Measurements from ENCODE around the gene CBARP. TPM values are rescaled to one million over a fixed set of nuclear protein-coding genes. Genes with fewer than 3 reads are reported as not detected.
A peak's percentile ranks its signal among the peaks of the same experiment; 100 is the strongest.

The CBARP gene
- total RNA-seq, 1 donor from 2014 or later: 1.9 TPM

DNA sequence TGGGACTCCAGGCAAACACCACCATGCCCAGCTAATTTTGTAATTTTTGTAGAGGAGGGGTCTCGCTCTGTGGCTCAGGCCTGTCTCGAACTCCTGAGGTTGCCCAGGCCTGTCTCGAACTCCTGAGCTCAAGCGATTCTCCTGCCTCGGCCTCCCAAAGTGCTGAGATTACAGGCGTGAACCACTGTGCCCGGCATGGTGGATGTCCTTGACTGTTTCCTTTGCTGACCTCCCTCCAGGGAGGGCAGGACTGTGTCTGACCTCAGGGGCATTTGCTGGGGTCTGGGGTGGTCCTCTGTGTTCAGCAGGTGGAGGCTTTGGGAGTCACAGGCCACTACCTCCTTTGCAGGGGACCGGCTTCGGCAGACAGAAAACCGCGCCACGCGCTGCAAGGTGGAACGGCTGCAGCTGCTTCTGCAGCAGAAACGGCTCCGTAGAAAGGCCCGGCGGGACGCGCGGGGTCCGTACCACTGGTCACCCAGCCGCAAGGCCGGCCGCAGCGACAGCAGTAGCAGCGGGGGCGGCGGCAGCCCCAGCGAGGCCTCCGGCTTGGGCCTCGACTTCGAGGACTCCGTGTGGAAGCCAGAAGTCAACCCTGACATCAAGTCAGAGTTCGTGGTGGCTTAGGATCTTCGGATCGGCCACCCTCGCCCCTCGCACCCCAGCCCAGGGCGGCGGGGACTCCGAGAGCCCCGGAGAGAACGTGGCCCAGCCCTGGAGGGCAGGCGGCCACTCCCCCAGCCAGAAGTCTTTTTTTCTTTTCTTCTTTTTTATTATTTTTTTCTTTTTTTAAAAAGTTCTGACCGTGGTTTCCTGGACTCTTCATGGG, 19.1 kb upstream of the CBARP start:
- DNase-seq (ENCODE audit: low spot score): no peak
- intact Hi-C loops (cut with DNase I): no loop called here

DNA sequence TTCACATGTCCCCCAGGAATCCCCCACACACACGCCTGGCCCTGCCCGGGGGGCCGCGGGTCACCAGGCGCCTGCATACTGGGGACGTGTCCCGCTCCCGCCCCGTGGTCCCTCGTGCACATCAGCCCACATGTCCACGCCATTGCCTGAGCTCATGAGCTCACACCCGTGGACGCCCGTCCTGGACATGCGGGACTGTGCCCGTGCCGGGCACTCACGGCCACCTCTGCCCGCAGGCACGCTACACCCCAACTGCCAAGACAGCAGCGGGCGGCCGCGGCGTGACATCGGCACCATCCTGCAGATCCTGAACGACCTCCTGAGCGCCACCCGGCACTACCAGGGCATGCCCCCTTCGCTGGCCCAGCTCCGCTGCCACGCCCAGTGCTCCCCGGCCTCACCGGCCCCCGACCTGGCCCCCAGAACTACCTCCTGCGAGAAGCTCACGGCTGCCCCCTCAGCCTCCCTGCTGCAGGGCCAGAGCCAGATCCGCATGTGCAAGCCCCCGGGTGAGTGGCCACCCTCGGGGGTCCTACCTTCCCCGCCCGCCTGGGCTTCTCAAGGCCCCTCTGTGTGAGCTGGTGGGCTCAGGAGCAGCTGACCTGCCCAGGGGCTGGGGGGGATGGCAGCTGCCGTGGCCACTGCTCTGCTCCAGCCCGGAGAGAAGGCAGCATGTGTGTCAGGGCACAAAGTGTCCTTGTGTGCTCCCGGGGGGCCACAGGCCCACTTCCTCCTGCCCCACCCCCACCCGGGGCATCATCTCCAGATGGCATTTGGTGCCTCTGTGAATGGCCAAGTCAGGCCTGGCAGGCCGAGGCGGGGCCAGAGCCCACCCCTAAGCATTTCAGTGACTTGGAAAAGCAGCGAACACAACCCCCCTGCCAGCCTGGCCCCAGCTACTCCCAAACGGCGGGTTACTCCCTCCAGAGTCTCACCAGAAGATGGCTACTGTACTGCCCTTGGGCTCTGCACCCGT, 17.7 kb upstream of the CBARP start:
- intact Hi-C loops (cut with DNase I): no loop called here
- no peak for DNase-seq (ENCODE audit: low spot score)

DNA sequence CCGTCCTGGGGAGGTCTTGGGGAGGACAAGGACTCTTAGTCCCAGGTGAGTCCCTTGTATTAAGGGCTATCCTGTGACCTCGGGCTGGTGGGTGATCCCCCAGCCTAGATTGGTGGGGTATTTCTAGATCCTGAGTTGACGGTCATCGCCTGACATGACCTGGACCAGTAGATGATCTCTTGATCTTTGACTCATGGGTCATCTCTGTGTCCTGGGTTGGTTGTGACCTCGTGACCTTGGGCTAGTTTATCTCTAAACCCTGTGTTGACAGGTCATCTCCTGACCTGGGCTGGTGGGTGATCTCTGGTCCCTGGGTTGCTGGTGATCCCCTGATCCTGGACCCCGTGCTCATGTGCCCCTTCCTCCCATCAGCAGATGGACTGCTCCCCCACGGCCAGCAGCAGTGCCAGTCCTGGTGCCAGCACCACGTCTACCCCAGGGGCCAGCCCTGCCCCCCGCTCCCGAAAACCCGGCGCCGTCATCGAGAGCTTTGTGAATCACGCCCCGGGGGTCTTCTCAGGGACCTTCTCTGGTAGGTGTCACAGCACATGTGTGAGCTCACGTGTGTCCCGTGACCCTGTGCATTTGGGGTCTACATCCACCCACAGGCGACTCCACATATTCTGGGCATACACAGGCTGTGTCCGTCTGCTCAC, 16.9 kb upstream of the CBARP start:
- intact Hi-C loops (cut with DNase I): no loop called here

DNA sequence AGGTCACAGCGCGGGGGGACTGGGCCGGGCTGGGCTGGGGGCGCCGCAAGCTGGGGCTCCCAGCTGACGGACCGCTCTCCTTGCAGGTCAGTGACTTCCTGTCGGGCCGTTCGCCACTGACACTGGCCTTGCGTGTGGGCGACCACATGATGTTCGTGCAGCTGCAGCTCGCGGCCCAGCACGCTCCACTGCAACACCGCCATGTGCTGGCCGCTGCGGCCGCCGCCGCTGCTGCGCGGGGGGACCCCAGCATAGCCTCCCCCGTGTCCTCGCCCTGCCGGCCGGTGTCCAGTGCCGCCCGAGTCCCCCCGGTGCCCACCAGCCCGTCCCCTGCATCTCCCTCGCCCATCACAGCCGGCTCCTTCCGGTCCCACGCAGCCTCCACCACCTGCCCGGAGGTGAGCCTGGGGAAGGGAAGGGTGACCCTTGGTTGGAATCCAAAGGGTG, 16.3 kb upstream of the CBARP start:
- intact Hi-C loops (cut with DNase I): no loop called here
- no peak for DNase-seq (ENCODE audit: low spot score)

More for the DNA sequence above, 16.9 kb upstream of the CBARP start:
- no peak for DNase-seq (ENCODE audit: low spot score)

DNA sequence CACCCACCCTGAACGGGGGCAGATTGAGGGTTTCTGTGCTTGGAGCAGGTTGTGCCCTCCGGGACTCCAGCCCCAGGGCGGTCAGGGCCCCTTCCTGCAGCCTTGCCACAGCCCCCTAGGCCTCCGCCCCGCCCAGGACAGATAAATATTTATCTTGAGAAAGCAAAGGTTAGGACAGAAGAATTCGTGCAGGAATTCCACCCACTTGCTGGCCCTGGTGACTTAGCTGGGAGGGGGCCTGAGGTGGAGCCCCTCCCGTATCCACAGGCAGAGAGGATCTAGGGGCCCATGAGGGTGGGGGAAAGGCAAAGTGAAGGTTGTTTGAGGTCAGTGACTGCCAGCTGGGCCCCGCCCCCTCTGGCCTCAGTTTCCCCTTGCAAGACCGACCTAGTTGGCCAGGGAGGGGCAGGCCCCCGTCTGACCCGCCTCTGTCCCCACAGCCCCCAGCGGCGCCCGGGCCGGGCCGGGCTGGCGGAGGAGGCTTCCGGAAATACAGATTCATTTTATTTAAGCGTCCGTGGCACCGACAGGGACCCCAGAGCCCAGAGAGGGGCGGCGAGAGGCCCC, 15.8 kb upstream of the CBARP start:
- no peak for DNase-seq (ENCODE audit: low spot score)
- intact Hi-C loops (cut with DNase I): no loop called here

DNA sequence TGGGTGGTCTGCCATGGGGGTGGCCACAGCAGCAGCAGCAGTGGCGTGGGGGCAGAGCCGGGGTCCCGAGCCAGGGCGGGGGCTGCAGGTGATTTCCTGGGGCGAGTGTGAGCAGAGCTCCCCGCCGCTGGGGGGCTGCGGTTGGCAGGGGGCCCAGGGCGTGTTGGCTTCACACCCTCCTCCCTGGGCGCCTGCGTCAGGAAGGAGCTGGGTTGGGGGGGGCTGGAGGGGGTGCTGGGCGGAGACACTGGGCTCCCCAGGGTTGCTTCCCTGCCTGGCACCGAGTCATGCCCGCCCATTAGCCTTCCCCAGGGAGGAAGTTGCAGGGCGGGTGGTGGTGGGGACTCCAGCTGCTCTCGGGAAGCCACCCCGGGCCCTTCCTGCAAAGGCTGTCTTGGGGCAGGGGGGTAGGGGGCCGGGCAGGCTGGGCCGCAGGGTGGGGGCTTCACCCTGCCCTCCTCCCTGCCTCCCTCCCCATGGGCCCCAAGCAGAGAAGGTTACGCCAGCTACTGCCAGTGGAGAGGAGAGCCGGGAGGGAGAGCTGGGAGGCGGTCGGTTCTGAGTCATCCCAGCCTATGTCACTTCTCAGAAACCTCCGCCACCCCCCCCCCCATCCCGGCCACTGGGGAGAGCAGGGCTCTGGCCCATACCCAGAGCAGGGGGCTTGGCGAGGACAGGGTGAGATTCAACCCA, 15.2 kb upstream of the CBARP start:
- intact Hi-C loops (cut with DNase I): no loop called here
- DNase-seq (ENCODE audit: low spot score): peak; percentile 97

DNA sequence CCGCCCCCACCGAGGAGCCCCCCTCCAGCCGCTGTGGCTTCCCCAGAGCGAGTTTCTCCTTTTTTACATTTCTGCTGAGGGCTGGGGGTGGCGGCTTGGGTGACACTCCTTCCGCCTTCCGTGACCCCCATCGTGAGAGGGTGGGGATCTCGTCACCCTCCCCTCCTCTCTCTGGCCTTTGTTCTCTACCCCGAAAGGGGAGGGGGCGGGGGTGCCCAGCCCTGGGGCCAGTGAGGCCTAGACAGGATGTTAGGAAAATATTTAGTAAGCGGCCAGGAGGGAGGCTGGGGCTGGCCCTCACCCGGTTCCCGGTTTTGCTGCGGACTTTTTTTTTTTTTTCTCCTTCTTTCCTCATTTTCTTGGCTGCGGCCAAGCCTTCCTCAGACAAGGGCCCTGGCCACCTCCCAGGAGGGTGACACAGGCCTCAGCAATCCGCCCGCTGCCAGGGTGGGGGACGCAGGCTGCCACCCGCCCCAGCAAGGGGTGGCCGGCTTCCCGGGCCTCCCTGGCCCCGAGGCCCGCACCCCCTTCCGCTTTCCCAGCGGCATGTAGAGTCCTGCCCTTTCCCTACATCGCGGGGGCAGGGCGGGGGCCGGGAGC, 14.5 kb upstream of the CBARP start:
- intact Hi-C loops (cut with DNase I): no loop called here
- DNase-seq (ENCODE audit: low spot score): peak; percentile 95

DNA sequence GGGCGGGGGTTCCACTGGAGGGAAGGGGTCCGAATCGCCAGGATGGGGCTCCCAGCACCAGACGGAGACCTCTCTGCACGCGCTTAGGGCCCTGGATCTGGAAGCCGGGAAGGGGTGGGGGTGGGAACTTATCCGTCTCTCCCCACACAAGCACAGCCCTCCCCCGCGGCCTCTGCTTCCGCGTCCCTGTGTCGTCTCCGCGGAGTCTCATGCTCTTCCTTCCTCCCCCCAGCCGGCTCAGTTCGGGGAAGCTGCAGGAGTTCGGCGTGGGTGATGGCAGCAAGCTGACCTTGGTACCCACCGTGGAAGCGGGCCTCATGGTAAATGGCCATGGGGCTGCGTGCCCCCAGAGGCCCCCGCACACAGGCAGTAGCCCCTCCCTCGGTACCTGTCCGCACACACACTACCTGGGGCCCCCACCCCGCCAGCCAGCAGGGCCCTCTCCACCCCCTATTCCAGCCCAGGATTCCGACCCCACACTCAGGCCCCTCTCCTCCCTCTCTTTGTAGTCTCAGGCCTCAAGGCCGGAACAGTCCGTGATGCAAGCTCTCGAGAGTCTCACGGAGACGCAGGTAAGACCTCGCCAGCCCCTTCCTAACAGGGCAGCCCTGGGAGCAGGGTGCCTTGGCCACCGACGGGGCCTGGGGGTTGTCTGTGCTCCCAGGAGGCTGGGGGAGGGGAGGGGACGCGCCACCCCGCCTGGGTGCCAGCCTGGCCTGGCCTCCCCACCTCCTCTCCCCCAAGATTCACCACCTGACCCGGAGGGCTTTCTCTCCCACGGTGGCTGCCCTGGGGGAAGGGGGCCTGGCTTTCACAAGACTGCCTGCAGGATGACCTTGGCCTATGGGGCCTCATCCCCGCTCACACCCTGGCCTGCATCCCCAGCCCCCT, 13.8 kb upstream of the CBARP start:
- peak; percentile 90 for DNase-seq (ENCODE audit: low spot score)
- intact Hi-C loops (cut with DNase I): no loop called here

DNA sequence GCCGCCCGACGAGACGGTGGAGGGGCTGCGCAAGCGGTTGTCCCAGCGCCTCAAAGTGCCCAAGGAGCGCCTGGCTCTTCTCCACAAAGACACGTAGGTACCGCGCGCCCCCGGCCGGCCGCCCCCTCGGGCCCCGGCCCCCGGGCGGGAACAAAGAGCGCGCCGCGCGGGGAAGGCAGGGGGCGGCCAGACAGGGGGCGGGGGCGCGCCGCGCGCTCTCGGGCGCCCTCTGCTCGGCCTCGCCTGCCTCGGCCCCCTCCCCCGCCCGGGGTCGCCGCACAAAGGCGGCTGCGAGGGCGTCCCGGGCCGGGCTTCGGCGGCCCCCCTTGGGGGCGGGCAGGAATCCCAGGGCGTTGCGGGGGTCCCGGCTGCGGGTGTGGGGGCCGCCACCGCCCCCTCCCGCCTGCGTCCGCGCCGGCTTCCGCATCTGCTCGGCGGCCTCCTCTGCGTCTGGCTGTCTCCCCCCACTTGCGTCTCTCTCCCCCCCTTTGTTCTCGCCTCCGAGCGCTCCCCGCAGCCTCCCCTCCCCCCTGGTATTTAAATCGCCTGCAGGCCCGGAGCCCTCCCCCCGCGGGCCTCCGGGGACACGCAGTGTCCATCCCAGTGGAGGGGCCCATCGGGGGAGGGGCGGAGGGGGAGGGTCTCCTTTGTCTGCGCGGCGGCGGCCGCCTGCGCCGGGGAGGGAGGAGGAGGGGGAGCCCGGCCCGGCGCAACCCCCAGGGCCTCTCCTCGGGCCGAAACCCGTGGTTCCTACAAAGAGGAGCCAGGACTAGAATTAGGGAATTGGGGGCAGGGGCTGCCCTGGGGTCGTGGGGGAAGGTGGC, 12.8 kb upstream of the CBARP start:
- intact Hi-C loops (cut with DNase I): no loop called here
- no peak for DNase-seq (ENCODE audit: low spot score)

DNA sequence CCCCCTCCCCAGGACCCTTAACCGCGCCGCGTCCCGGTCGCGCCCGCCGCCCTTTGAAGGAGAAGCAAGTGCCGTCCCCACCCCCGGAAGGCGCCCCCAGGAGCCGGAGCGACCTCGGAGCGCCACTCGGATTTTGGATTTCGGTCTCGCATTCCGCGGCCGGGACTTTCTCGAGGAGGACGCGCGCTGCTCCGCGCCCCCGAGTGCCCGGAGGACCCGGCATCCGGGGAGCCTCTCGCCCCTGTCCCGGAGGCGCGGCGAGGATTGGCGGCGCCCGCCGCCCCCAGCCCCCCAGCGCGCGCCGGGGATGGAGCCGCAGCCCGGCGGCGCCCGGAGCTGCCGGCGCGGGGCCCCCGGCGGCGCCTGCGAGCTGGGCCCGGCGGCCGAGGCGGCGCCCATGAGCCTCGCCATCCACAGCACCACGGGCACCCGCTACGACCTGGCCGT, 12.2 kb upstream of the CBARP start:
- intact Hi-C loops (cut with DNase I): loop anchor here (1.0 kb wide), 1 partner anchor 16 kb away; no protein-coding TSS in a partner anchor
- no peak for DNase-seq (ENCODE audit: low spot score)

DNA sequence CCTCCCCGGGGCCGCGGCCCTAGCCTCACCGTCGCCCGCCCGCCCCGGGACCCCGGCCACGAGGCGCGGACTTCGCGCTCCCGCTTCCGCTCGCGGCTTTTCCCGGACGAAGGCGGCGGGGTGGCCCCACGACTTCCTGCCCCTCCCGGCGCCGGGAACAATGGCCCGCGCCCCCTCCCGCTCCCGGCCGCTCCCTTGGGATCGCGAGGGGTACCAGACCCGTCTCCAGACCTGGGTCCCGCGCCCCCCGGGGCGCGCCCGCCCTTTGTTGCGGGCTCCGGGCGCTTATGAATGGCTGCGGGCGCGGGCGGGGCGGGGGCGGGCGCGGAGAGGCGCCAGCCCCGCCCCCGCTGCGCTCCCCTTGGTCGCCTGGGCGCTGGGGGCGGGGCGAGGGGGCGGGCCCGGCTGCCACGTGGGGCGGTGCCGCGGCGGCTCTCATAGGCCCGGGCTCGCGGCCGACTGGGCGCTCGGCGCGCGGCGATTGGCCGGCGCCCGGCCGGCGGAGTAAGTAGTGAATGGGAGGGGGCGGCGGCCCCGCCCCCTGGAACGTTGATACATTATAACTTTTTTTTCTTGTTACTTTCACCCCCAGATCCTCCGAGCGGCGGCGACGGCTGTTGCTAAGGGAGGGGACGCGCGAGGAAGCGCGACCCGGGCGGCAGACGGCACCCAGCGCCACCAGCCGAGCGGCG, 11.6 kb upstream of the CBARP start:
- intact Hi-C loops (cut with DNase I): loop anchor here (1.0 kb wide), 1 partner anchor 17 kb away; no protein-coding TSS in a partner anchor

DNA sequence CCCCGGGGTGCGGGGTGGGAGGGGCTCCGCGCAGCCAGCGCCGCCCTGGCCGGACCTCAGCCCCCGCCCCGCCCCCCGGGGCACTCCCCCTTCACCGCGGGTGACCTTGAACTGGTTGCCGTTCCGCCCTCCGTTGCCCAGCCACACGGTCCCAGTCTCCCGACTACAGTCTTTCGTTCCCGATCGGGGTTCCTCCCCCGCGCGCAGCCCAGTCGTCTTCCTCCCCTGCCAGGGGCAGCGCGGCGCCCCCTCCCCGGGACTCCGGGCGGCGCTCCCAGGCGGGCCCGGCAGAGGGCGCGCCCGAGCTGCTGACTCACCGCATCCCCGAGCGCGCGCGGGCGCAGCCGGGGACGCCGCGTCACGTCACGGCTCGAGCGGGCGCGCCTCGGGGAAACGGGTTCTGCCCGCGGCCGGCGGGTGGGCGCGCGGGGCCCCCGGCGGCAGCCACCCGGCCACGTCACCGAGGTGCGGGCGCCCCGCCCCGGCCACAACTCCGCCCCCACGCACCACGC, 11.0 kb upstream of the CBARP start:
- intact Hi-C loops (cut with DNase I): loop anchor here (1.0 kb wide), 1 partner anchor 17 kb away; no protein-coding TSS in a partner anchor
- DNase-seq (ENCODE audit: low spot score): peak; percentile 92

More for the DNA sequence above, 11.6 kb upstream of the CBARP start:
- DNase-seq (ENCODE audit: low spot score): peak; percentile 96

DNA sequence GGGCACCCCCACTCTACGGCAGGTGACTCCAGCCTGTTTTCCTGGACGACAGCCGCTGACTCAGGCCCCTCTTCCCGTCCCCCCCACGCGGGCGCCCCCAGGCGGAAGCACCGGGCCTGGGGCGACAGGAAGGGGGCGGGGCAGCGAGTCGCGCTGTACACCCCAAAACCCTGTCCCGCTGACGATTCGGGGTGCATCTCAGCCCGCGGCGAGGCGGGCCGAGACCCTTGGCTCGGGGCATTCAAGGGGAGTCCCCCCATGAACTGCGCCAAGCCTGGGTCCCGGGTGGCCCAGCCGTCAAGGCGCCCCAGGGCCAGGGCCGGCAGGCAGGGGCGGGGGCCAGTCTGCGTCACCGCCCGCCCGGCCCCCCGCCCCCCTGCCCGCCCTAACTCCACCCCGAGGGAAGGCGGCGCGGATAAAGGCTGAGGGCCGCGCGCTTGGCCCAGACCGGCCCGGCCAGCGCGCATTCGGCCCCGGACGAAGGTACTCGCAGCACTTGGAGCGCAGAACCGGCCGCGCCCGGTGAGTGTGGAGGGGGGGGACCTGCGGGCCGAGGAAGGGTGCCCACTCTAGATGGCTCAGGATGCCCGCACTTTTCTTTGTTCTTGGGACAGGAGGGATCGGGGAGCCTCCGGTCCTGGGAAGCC, 10.5 kb upstream of the CBARP start, which contains the start of gene MIDN:
MIDN (plus strand) TSS at position 445 of the 647 bp plus-strand sequence. CDS start 1,714 bp downstream, outside the sequence.
- intact Hi-C loops (cut with DNase I): no loop called here

DNA sequence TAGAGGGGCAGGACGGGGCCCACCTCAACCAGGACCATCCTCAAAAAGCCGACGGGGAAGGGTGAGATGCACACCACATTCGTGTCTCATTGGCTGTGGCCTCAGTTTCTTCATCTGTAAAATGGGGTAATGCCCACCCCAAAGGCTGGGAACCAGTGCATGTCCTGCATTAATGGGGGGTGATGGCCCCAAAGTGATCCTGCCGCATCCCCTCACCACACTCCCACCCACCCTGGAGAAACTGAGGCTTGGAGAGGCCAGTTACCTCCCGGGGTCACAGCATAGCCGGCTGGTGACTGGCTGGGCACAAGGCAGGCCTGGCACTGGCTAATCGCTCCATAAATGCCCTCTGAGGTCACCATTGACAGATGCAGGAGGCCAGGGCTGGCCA, 9.9 kb upstream of the CBARP start:
- DNase-seq (ENCODE audit: low spot score): no peak
- intact Hi-C loops (cut with DNase I): no loop called here

More for the DNA sequence above, 10.5 kb upstream of the CBARP start, which contains the start of gene MIDN:
- DNase-seq (ENCODE audit: low spot score): peak; percentile 93

All from cardiac septum (tissue), 1 donor.